Stimulated activated naive CD8-positive, alpha-beta T cell treated with anti-CD3 and anti-CD28 coated beads, Interleukin-15, amount 100 ng/mL, for 72 hours (primary cell): ENCODE data around the gene NEURL1.

ENCODE experiments used
- ATAC-seq: fragments of 150-1000 bp; cut with Tn5 transposase; 2 replicates; pipeline ENCODE4 v1.10.0; 2021; ENCODE audit warnings: mild to moderate bottlenecking, moderate library complexity
- DNase-seq, 2 donors: peaks; one replicate each; pipeline ENCODE4 v3.0.0; 2021 to 2022
- H3K27ac Mint-ChIP-seq, 2 donors: one replicate each; pipeline ENCODE4 v1.8.0; 2022; ENCODE audit warnings: mild to moderate bottlenecking in 2 of 2, mixed read lengths in 2 of 2, moderate library complexity in 2 of 2
- H3K27me3 Mint-ChIP-seq: one replicate; pipeline ENCODE4 v1.8.0; 2022; ENCODE audit warnings: mixed read lengths
- H3K4me1 Mint-ChIP-seq: one replicate; pipeline ENCODE4 v1.8.0; 2022; ENCODE audit warnings: mild to moderate bottlenecking, mixed read lengths
- H3K4me3 Mint-ChIP-seq, 2 donors: one replicate each; pipeline ENCODE4 v1.8.0; 2022; ENCODE audit warnings: mild to moderate bottlenecking in 2 of 2, mixed read lengths in 2 of 2, moderate library complexity in 1 of 2
- H3K9me3 Mint-ChIP-seq, 2 donors: one replicate each; pipeline ENCODE4 v1.8.0; 2022; ENCODE audit warnings: mixed read lengths in 2 of 2

NEURL1 gene

GRCh38 chr10:103493362-103493915 is at the start of gene NEURL1:
TSS of gene NEURL1 (plus strand) at chr10:103493705. CDS start at chr10:103494388, 683 bp downstream.
- ATAC-seq (peak; percentile 10), DNase-seq (peak in 1 of 2 donors; percentile 17)
- H3K27ac Mint-ChIP-seq, result peak within 1 kb of the TSS in 1 of 2 donors; percentile 71

GRCh38 chr10:103444478-103444877 is 49.0 kb upstream of the NEURL1 start:
- Mint-ChIP-seq H3K9me3 (no peaks in the 10 kb centered on the region), H3K27me3 (no peaks in the 10 kb centered on the region), H3K4me3 (no peak overlapping the region), H3K4me1 (peaks cover 10% of the 10 kb centered on the region), H3K27ac (no peak overlapping the region)
- no peak for DNase-seq
- no peak for ATAC-seq

More at GRCh38 chr10:103493362-103493915, at the start of gene NEURL1:
- Mint-ChIP-seq H3K4me1 (peaks cover 47% of the 10 kb centered on the region), H3K27me3 (peaks cover 75% of the 10 kb centered on the region), H3K9me3 (no peaks in the 10 kb centered on the region), H3K4me3 (peak within 1 kb of the TSS; percentile 80 to 85)

- ATAC-seq (no peak), DNase-seq (no peak)
- H3K4me1 Mint-ChIP-seq, result peaks cover 18% of the 10 kb centered on the region
- no peak overlapping the region for H3K27ac Mint-ChIP-seq
- H3K27me3 Mint-ChIP-seq, result no peaks in the 10 kb centered on the region
- H3K4me3 Mint-ChIP-seq, result no peak overlapping the region
- H3K9me3 Mint-ChIP-seq, result no peaks in the 10 kb centered on the region
Observed at GRCh38 chr10:103445366-103445765, 48.1 kb upstream of the NEURL1 start.

GRCh38 chr10:103445767-103446567 is 47.5 kb upstream of the NEURL1 start:
- DNase-seq, result no peak
- H3K27ac Mint-ChIP-seq, result no peak overlapping the region
- no peaks in the 10 kb centered on the region for H3K27me3 Mint-ChIP-seq
- peaks cover 24% of the 10 kb centered on the region for H3K4me1 Mint-ChIP-seq
- ATAC-seq, result no peak
- no peaks in the 10 kb centered on the region for H3K9me3 Mint-ChIP-seq
- no peak overlapping the region for H3K4me3 Mint-ChIP-seq

GRCh38 chr10:103447187-103447586 is 46.3 kb upstream of the NEURL1 start:
- no peak overlapping the region for H3K27ac Mint-ChIP-seq
- no peak for DNase-seq
- no peak for ATAC-seq

GRCh38 chr10:103448746-103449145 is 44.8 kb upstream of the NEURL1 start:
- no peaks in the 10 kb centered on the region for H3K9me3 Mint-ChIP-seq
- no peaks in the 10 kb centered on the region for H3K27me3 Mint-ChIP-seq
- no peak overlapping the region for H3K4me3 Mint-ChIP-seq
- peaks cover 47% of the 10 kb centered on the region for H3K4me1 Mint-ChIP-seq
- H3K27ac Mint-ChIP-seq, result peak overlapping the region; percentile 44 to 45
- DNase-seq, result no peak
- no peak for ATAC-seq

More at GRCh38 chr10:103447187-103447586, 46.3 kb upstream of the NEURL1 start:
- Mint-ChIP-seq H3K4me3 (no peak overlapping the region), H3K9me3 (no peaks in the 10 kb centered on the region), H3K4me1 (peaks cover 34% of the 10 kb centered on the region), H3K27me3 (no peaks in the 10 kb centered on the region)

- no peaks in the 10 kb centered on the region for H3K27me3 Mint-ChIP-seq
- H3K27ac Mint-ChIP-seq, result peak overlapping the region; percentile 2 to 30
- H3K4me1 Mint-ChIP-seq, result peaks cover 48% of the 10 kb centered on the region
- H3K4me3 Mint-ChIP-seq, result no peak overlapping the region
- no peaks in the 10 kb centered on the region for H3K9me3 Mint-ChIP-seq
- ATAC-seq (no peak), DNase-seq (no peak)
Observed at GRCh38 chr10:103449208-103450144, 44.0 kb upstream of the NEURL1 start.

- ATAC-seq (no peak), DNase-seq (no peak)
- Mint-ChIP-seq H3K4me1 (peaks cover 48% of the 10 kb centered on the region), H3K27ac (no peak overlapping the region), H3K4me3 (peak overlapping the region; percentile 41 to 65), H3K27me3 (no peaks in the 10 kb centered on the region), H3K9me3 (no peaks in the 10 kb centered on the region)
Observed at GRCh38 chr10:103450201-103450695, 43.3 kb upstream of the NEURL1 start.

- DNase-seq (peak; percentile 33 to 41), ATAC-seq (peak; percentile 71)
- Mint-ChIP-seq H3K27ac (peak overlapping the region; percentile 20 to 87), H3K9me3 (no peaks in the 10 kb centered on the region), H3K27me3 (no peaks in the 10 kb centered on the region), H3K4me3 (peak overlapping the region; percentile 93 to 95), H3K4me1 (peaks cover 48% of the 10 kb centered on the region)
Observed at GRCh38 chr10:103451091-103451813, 42.3 kb upstream of the NEURL1 start.

GRCh38 chr10:103451831-103452505 is 41.5 kb upstream of the NEURL1 start, which contains the start of gene CALHM2:
TSS of gene CALHM2 (minus strand) at chr10:103452370. CDS start at chr10:103449941, 2,429 bp downstream.
- Mint-ChIP-seq H3K27me3 (no peaks in the 10 kb centered on the region), H3K27ac (peak within 1 kb of the TSS; percentile 22 to 87), H3K9me3 (no peaks in the 10 kb centered on the region), H3K4me1 (peaks cover 50% of the 10 kb centered on the region), H3K4me3 (peak within 1 kb of the TSS; percentile 93 to 95)
- DNase-seq (peak; percentile 58 to 64), ATAC-seq (peak; percentile 79)

- H3K4me1 Mint-ChIP-seq, result peaks cover 53% of the 10 kb centered on the region
- H3K27me3 Mint-ChIP-seq, result no peaks in the 10 kb centered on the region
- peak overlapping the region; percentile 22 to 87 for H3K27ac Mint-ChIP-seq
- no peaks in the 10 kb centered on the region for H3K9me3 Mint-ChIP-seq
- DNase-seq (no peak), ATAC-seq (no peak)
- H3K4me3 Mint-ChIP-seq, result peak overlapping the region; percentile 93 to 95
Observed at GRCh38 chr10:103452506-103453230, 40.8 kb upstream of the NEURL1 start.

GRCh38 chr10:103454026-103454425 is 39.5 kb upstream of the NEURL1 start:
- H3K9me3 Mint-ChIP-seq, result no peaks in the 10 kb centered on the region
- H3K27me3 Mint-ChIP-seq, result no peaks in the 10 kb centered on the region
- no peak overlapping the region for H3K4me3 Mint-ChIP-seq
- no peak for DNase-seq
- no peak for ATAC-seq
- H3K4me1 Mint-ChIP-seq, result peaks cover 50% of the 10 kb centered on the region
- no peak overlapping the region for H3K27ac Mint-ChIP-seq

GRCh38 chr10:103455235-103455634 is 38.3 kb upstream of the NEURL1 start:
- Mint-ChIP-seq H3K9me3 (no peaks in the 10 kb centered on the region), H3K27ac (peak overlapping the region in 1 of 2 donors; percentile 90), H3K27me3 (no peaks in the 10 kb centered on the region), H3K4me3 (no peak overlapping the region), H3K4me1 (peaks cover 50% of the 10 kb centered on the region)
- no peak for ATAC-seq
- no peak for DNase-seq
